ENCODE data around the gene FOXN3. TPM values are rescaled to one million over a fixed set of nuclear protein-coding genes. Genes with fewer than 3 reads are reported as not detected.
A peak's percentile ranks its signal among the peaks of the same experiment; 100 is the strongest.

FOXN3 gene
- total RNA-seq, 2 donors from 2014 or later, result 53.9 to 141 TPM

GRCh38 chr14:89371585-89372511 lies 45.2 kb downstream of the FOXN3 start:
- Histone ChIP-seq H3K4me3 (no peak overlapping the region), H3K27me3 (replicated peaks; ENCODE audit: insufficient read depth) (no peaks in the 10 kb centered on the region), H3K9me3 (no peaks in the 10 kb centered on the region), H3K36me3 (no peaks in the 10 kb centered on the region), H3K4me1 (replicated peaks) (no peaks in the 10 kb centered on the region), H3K27ac (no peak overlapping the region)
- WGBS, result 78% methylated on average over 10 of the region's 10 CpGs
- no peak for DNase-seq (ENCODE audit: low spot score)
- no peak for TF ChIP-seq POLR2A (IDR thresholded peaks at IDR 0.05)
- TF ChIP-seq POLR2AphosphoS5 (IDR thresholded peaks at IDR 0.05), result no peak
- no peak for TF ChIP-seq CTCF (IDR thresholded peaks at IDR 0.05)
- intact Hi-C loops (cut with DNase I), result no loop called here

DNA sequence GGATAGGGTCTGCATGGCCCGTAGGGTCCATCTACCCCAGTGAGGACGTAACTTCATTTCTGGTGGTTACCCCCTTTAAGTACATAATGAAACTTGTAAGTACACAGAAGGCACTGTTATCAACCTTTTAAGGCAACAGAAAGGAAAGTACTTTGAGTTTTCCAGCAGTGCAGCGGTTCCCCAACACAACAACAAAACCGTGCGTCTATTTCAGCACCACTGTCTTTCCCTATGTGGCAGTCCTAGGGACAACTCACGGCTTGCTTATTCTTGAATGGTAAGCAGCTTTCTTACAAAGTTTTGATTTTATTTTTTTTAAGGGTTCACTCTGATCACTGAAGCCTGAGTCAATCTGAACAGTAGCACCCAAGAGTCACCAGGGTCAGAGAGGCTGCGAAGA lies 46.3 kb downstream of the FOXN3 start:
- Histone ChIP-seq H3K9me3 (no peaks in the 10 kb centered on the region), H3K27me3 (replicated peaks; ENCODE audit: insufficient read depth) (no peaks in the 10 kb centered on the region)
- whole genome bisulfite sequencing, result 41% methylated on average over 7 of the region's 7 CpGs

DNA sequence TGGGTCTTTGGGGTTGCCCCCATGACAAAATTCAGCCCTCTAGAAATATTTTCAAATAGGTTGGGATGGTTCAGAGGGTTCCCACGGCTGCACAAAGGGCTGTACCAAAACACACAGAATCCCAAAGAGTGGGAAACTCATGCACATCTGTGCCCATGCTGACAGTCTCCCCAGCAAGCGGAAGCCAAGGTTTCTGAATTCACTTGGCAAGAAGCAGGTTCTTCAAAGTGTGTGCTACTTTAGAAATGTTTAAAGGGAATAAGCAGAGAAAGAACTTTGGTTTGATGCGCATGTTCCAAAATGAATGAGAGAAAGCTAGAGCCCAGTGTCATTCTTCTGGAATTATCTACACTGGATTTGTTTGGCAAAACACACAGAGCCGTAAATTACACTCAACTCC lies 46.7 kb downstream of the FOXN3 start:
- no peak for TF ChIP-seq POLR2A (IDR thresholded peaks at IDR 0.05)
- TF ChIP-seq CTCF (IDR thresholded peaks at IDR 0.05), result no peak
- no peak for TF ChIP-seq POLR2AphosphoS5 (IDR thresholded peaks at IDR 0.05)
- intact Hi-C loops (cut with DNase I), result no loop called here
- no peaks in the 10 kb centered on the region for H3K4me1 ChIP-seq (replicated peaks)
- WGBS, result 70% methylated on average over 4 of the region's 4 CpGs
- no peak for DNase-seq (ENCODE audit: low spot score)
- H3K36me3 ChIP-seq, result no peaks in the 10 kb centered on the region
- no peaks in the 10 kb centered on the region for H3K9me3 ChIP-seq
- H3K4me3 ChIP-seq, result no peak overlapping the region
- no peaks in the 10 kb centered on the region for H3K27me3 ChIP-seq (replicated peaks; ENCODE audit: insufficient read depth)
- H3K27ac ChIP-seq, result peak overlapping the region in 1 of 2 donors; percentile 36

More for the DNA sequence above, 46.3 kb downstream of the FOXN3 start:
- Histone ChIP-seq H3K36me3 (no peaks in the 10 kb centered on the region), H3K4me3 (no peak overlapping the region), H3K27ac (peak overlapping the region in 1 of 2 donors; percentile 36), H3K4me1 (replicated peaks) (no peaks in the 10 kb centered on the region)
- no peak for TF ChIP-seq CTCF (IDR thresholded peaks at IDR 0.05)
- no peak for TF ChIP-seq POLR2AphosphoS5 (IDR thresholded peaks at IDR 0.05)
- no peak for TF ChIP-seq POLR2A (IDR thresholded peaks at IDR 0.05)
- intact Hi-C loops (cut with DNase I), result no loop called here
- no peak for DNase-seq (ENCODE audit: low spot score)

GRCh38 chr14:89369656-89370055 lies 47.4 kb downstream of the FOXN3 start:
- 61% methylated on average over 4 of the region's 4 CpGs for WGBS
- Histone ChIP-seq H3K9me3 (no peaks in the 10 kb centered on the region), H3K27ac (no peak overlapping the region), H3K4me3 (no peak overlapping the region), H3K36me3 (no peaks in the 10 kb centered on the region), H3K27me3 (replicated peaks; ENCODE audit: insufficient read depth) (no peaks in the 10 kb centered on the region), H3K4me1 (replicated peaks) (no peaks in the 10 kb centered on the region)
- no peak for TF ChIP-seq POLR2AphosphoS5 (IDR thresholded peaks at IDR 0.05)
- DNase-seq (ENCODE audit: low spot score), result no peak
- intact Hi-C loops (cut with DNase I), result loop anchor here (10.0 kb wide), 1 partner anchor 45 kb away; the partner anchor contains the start of gene FOXN3

DNA sequence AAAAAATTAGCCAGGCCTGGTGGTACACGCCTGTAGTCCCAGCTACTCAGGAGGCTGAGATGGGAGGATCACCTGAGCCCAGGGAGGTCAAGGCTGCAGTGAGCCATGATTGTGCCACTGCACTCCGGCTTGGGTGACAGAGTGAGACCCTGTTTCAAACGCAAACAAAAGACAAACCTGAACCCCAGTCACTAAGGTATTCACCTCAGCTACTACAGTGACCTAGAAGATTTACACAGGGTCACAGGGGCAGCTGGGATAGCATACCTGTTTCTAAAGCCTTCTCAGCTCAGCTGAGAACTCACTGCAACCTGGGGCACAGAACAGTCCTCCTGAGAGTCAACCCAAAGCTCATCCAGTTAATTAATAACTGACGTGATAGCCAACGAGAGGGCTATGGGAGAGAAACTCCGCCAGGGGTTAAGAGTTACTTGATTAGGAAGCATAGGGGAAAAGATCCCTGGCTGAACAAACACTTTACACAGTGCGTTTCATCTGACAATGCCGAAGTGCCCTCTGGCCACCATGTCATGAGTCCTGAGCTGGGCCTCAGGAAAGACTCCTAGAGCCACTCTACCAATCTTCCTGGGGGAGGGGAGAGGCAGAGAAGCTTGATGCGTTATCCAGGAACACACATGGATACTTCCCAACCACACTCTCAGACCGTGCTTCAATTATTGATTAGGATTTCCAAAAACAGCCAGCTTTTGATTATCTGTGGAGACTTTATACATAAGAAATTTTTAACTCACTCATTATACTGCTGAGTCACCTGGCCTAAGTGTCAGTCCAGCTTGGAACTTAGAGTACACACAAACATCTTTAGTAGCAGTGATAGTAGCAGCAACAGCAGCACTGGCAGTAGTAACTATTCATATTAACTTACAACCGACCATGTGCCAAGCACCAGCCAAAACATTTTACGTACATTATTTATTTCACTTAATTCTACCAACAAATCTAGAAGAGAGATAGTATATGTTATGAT lies 48.2 kb downstream of the FOXN3 start:
- 85% methylated on average over 12 of the region's 12 CpGs for WGBS
- Histone ChIP-seq H3K27ac (no peak overlapping the region), H3K4me3 (no peak overlapping the region), H3K9me3 (no peaks in the 10 kb centered on the region), H3K36me3 (no peaks in the 10 kb centered on the region), H3K27me3 (replicated peaks; ENCODE audit: insufficient read depth) (no peaks in the 10 kb centered on the region), H3K4me1 (replicated peaks) (no peaks in the 10 kb centered on the region)
- intact Hi-C loops (cut with DNase I), result loop anchor here (10.0 kb wide), 1 partner anchor 46 kb away; the partner anchor contains the start of gene FOXN3
- DNase-seq (ENCODE audit: low spot score), result no peak
- TF ChIP-seq CTCF (IDR thresholded peaks at IDR 0.05) (no peak), POLR2A (IDR thresholded peaks at IDR 0.05) (no peak), POLR2AphosphoS5 (IDR thresholded peaks at IDR 0.05) (no peak)
